ENCODE results near the gene CPED1.
"Not testable (repeated sequence)": the region's sequence is repeated elsewhere in the genome, so short reads cannot be mapped to it uniquely, and the experiment has no call there.

Gene CPED1

GRCh38 chr7:121101621-121102020 is 113.1 kb downstream of the CPED1 start:
- no peaks in the 10 kb centered on the region for H3K36me3 Mint-ChIP-seq (ENCODE audit: low read depth)
- H3K4me1 Mint-ChIP-seq (ENCODE audit: low read depth): no peaks in the 10 kb centered on the region
- H3K4me3 Mint-ChIP-seq: no peak overlapping the region
- H3K27ac Mint-ChIP-seq: no peak overlapping the region
- H3K27me3 Mint-ChIP-seq (ENCODE audit: low read depth): peaks cover 11% of the 10 kb centered on the region
- no peaks in the 10 kb centered on the region for H3K9me3 Mint-ChIP-seq

DNA sequence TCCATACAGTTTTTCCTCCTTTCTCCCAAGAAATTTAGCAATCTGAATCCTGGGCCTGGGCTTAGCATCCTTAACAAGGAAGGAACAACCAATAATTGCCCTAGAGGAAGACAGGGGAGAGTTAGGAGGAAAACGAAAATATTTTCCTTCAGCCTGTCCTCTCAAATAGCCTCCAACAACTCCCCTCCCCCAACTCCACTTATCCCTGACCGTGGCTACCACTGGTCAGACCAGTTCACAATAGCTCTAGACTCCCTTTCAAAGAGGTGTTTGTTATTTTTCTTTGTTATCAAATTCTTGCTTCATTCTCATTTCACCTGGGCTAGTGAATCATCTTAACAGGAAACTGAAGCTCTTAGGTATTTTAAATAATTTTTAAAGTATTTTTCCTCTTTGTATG is 114.1 kb downstream of the CPED1 start:
- Mint-ChIP-seq H3K27me3 (ENCODE audit: low read depth) (peaks cover 11% of the 10 kb centered on the region), H3K4me1 (ENCODE audit: low read depth) (no peaks in the 10 kb centered on the region), H3K36me3 (ENCODE audit: low read depth) (no peaks in the 10 kb centered on the region), H3K4me3 (no peak overlapping the region), H3K9me3 (no peaks in the 10 kb centered on the region), H3K27ac (no peak overlapping the region)

GRCh38 chr7:121103086-121103485 is 114.6 kb downstream of the CPED1 start:
- Mint-ChIP-seq H3K9me3 (no peaks in the 10 kb centered on the region), H3K27me3 (ENCODE audit: low read depth) (peaks cover 11% of the 10 kb centered on the region), H3K4me1 (ENCODE audit: low read depth) (no peaks in the 10 kb centered on the region), H3K4me3 (no peak overlapping the region), H3K27ac (no peak overlapping the region), H3K36me3 (ENCODE audit: low read depth) (no peaks in the 10 kb centered on the region)

- H3K4me1 Mint-ChIP-seq (ENCODE audit: low read depth): no peaks in the 10 kb centered on the region
- H3K27ac Mint-ChIP-seq: no peak overlapping the region
- no peak overlapping the region for H3K4me3 Mint-ChIP-seq
- no peaks in the 10 kb centered on the region for H3K9me3 Mint-ChIP-seq
- H3K27me3 Mint-ChIP-seq (ENCODE audit: low read depth): peaks cover 11% of the 10 kb centered on the region
- no peaks in the 10 kb centered on the region for H3K36me3 Mint-ChIP-seq (ENCODE audit: low read depth)
Observed at GRCh38 chr7:121103579-121103978, 115.1 kb downstream of the CPED1 start.

GRCh38 chr7:121105262-121105661 is 116.8 kb downstream of the CPED1 start:
- Mint-ChIP-seq H3K4me1 (ENCODE audit: low read depth) (no peaks in the 10 kb centered on the region), H3K36me3 (ENCODE audit: low read depth) (no peaks in the 10 kb centered on the region), H3K9me3 (no peaks in the 10 kb centered on the region), H3K4me3 (no peak overlapping the region), H3K27me3 (ENCODE audit: low read depth) (peaks cover 14% of the 10 kb centered on the region), H3K27ac (no peak overlapping the region)

DNA sequence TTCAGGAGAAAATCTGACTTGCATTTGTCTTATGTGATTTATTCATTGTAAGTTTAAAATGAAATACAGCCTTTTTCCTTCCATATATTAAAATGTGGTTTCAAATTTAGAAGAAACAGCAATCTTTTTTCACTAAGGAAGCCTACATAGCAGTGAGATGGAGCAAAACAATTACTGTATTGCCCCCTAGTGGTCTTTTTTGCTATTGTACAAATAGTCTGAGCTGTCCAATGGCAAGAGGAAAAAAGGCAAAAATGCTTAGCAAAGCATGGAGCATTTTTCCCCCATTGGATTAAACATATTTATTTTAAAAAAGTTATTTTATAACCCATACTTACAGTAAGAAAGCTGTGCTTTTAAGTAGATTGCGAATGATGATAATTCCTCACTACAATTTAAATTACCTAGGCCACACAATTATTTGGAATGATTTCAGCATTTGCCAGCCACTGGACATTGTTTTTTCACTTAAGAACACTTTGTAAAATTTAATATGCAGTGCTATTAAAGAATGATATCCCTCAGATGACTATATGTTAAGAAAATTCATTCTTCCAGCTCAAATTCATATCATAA is 119.5 kb downstream of the CPED1 start:
- Mint-ChIP-seq H3K4me3 (no peak overlapping the region), H3K27ac (no peak overlapping the region), H3K4me1 (ENCODE audit: low read depth) (no peaks in the 10 kb centered on the region)

GRCh38 chr7:121109145-121109544 is 120.6 kb downstream of the CPED1 start:
- no peak overlapping the region for H3K4me3 Mint-ChIP-seq
- no peaks in the 10 kb centered on the region for H3K9me3 Mint-ChIP-seq
- no peaks in the 10 kb centered on the region for H3K36me3 Mint-ChIP-seq (ENCODE audit: low read depth)
- H3K27ac Mint-ChIP-seq: no peak overlapping the region
- H3K4me1 Mint-ChIP-seq (ENCODE audit: low read depth): no peaks in the 10 kb centered on the region
- H3K27me3 Mint-ChIP-seq (ENCODE audit: low read depth): peaks cover 6% of the 10 kb centered on the region

More for the DNA sequence above, 119.5 kb downstream of the CPED1 start:
- Mint-ChIP-seq H3K9me3 (no peaks in the 10 kb centered on the region), H3K27me3 (ENCODE audit: low read depth) (peaks cover 6% of the 10 kb centered on the region), H3K36me3 (ENCODE audit: low read depth) (no peaks in the 10 kb centered on the region)

GRCh38 chr7:121113288-121113687 is 124.8 kb downstream of the CPED1 start:
- no peak overlapping the region for H3K27ac Mint-ChIP-seq
- H3K4me3 Mint-ChIP-seq: no peak overlapping the region
- no peaks in the 10 kb centered on the region for H3K36me3 Mint-ChIP-seq (ENCODE audit: low read depth)
- no peaks in the 10 kb centered on the region for H3K9me3 Mint-ChIP-seq
- no peaks in the 10 kb centered on the region for H3K4me1 Mint-ChIP-seq (ENCODE audit: low read depth)
- H3K27me3 Mint-ChIP-seq (ENCODE audit: low read depth): peaks cover 6% of the 10 kb centered on the region

DNA sequence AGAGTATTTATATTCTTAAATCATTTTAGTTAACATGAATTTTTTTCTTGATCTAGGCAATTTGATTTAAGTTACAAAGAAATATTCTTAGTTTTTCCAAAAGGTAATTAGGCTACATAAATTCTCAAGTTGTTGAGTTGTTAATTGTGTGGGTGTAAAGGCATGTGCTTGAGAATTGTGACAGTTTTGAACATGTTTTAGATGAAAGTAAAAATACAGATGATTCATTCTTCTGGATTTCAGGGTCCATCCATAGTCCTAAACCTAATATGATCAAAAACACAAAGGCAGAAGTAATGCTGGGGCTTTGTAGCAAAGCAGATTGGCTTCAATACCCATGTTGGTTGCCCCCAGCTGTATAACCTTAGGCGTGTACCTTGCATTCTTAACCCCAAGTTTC is 127.9 kb downstream of the CPED1 start:
- Mint-ChIP-seq H3K9me3 (no peaks in the 10 kb centered on the region), H3K36me3 (ENCODE audit: low read depth) (no peaks in the 10 kb centered on the region), H3K4me3 (no peak overlapping the region), H3K27ac (no peak overlapping the region), H3K4me1 (ENCODE audit: low read depth) (no peaks in the 10 kb centered on the region), H3K27me3 (ENCODE audit: low read depth) (no peaks in the 10 kb centered on the region)

DNA sequence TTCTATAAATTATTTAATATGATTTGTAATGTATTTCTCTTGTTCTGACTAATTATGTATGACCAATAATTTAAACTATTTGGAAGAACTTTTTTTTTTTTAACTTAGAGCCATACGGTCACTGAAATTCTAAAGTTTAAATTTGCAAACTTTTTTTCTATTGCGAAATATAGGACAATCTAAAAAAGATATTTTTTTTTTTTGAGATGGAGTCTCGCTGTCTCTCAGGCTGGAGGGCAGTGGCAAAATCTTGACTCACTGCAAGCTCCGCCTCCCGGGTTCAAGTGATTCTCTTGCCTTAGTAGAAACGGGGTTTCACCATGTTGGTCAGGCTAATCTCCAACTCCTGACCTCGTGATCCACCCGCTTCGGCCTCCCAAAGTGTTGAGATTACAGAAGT is 130.5 kb downstream of the CPED1 start:
- Mint-ChIP-seq H3K4me3 (no peak overlapping the region), H3K36me3 (ENCODE audit: low read depth) (no peaks in the 10 kb centered on the region), H3K4me1 (ENCODE audit: low read depth) (no peaks in the 10 kb centered on the region), H3K9me3 (no peaks in the 10 kb centered on the region), H3K27ac (no peak overlapping the region), H3K27me3 (ENCODE audit: low read depth) (no peaks in the 10 kb centered on the region)

GRCh38 chr7:121123032-121123431 is 134.5 kb downstream of the CPED1 start:
- Mint-ChIP-seq H3K9me3 (no peaks in the 10 kb centered on the region), H3K4me1 (ENCODE audit: low read depth) (no peaks in the 10 kb centered on the region), H3K27ac (no peak overlapping the region), H3K4me3 (no peak overlapping the region), H3K27me3 (ENCODE audit: low read depth) (no peaks in the 10 kb centered on the region), H3K36me3 (ENCODE audit: low read depth) (no peaks in the 10 kb centered on the region)

DNA sequence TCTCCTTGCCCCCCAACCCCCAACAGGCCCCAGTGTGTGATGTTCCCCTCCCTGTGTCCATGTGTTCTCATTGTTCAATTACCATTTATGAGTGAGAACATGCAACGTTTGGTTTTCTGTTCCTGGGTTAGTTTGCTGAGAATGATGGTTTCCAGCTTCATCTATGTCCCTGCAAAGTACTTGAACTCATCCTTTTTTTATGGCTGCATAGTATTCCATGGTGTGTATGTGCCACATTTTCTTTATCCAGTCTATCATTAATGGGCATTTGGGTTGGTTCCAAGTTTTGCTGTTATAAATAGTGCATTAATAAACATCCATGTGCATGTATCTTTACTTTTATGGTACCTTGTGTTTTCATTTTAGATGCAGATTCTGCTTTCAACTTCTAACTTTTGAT is 136.9 kb downstream of the CPED1 start:
- not testable (repeated sequence) for H3K36me3 Mint-ChIP-seq (ENCODE audit: low read depth); H3K4me3 Mint-ChIP-seq; H3K4me1 Mint-ChIP-seq (ENCODE audit: low read depth); H3K27ac Mint-ChIP-seq; H3K27me3 Mint-ChIP-seq (ENCODE audit: low read depth); H3K9me3 Mint-ChIP-seq

GRCh38 chr7:121126201-121126600 is 137.7 kb downstream of the CPED1 start:
- H3K27me3 Mint-ChIP-seq (ENCODE audit: low read depth): peaks cover 6% of the 10 kb centered on the region
- no peaks in the 10 kb centered on the region for H3K36me3 Mint-ChIP-seq (ENCODE audit: low read depth)
- no peak overlapping the region for H3K27ac Mint-ChIP-seq
- H3K4me1 Mint-ChIP-seq (ENCODE audit: low read depth): no peaks in the 10 kb centered on the region
- H3K4me3 Mint-ChIP-seq: no peak overlapping the region
- H3K9me3 Mint-ChIP-seq: no peaks in the 10 kb centered on the region

GRCh38 chr7:121126801-121127534 is 138.5 kb downstream of the CPED1 start:
- Mint-ChIP-seq H3K4me1 (ENCODE audit: low read depth) (no peaks in the 10 kb centered on the region), H3K27me3 (ENCODE audit: low read depth) (peaks cover 6% of the 10 kb centered on the region), H3K9me3 (no peaks in the 10 kb centered on the region), H3K36me3 (ENCODE audit: low read depth) (no peaks in the 10 kb centered on the region), H3K27ac (no peak overlapping the region), H3K4me3 (no peak overlapping the region)

- Mint-ChIP-seq H3K4me3 (no peak overlapping the region), H3K9me3 (no peaks in the 10 kb centered on the region), H3K36me3 (ENCODE audit: low read depth) (no peaks in the 10 kb centered on the region)
Observed at GRCh38 chr7:121132940-121133339, 144.4 kb downstream of the CPED1 start.

More at GRCh38 chr7:121132940-121133339, 144.4 kb downstream of the CPED1 start:
- Mint-ChIP-seq H3K27ac (no peak overlapping the region), H3K4me1 (ENCODE audit: low read depth) (no peaks in the 10 kb centered on the region), H3K27me3 (ENCODE audit: low read depth) (peaks cover 6% of the 10 kb centered on the region)

All from T-helper 1 cell treated with Interleukin-12 subunit alpha and Interleukin-12 subunit beta and Interleukin-4 antibody, amounts not matched to agents 30 μg/mL and 1 μg/mL, for 36 hours (primary cell).